HEK293 (cell line): ENCODE measurements around the gene GRIN2A.

Experiments
- CTCF ChIA-PET: fragments of 350-600 bp; formaldehyde crosslinking; extraction: SDS; loops from one replicate; lab custom pipeline; 2021; ENCODE audit warnings: antibody characterized with exemption; lab: Yijun Ruan, JAX
- POLR2A ChIA-PET: fragments of 300-600 bp; formaldehyde crosslinking; extraction: SDS; loops from one replicate; lab custom pipeline; 2020; ENCODE audit warnings: antibody characterized with exemption, inconsistent platforms; lab: Yijun Ruan, JAX
- H3K27ac ChIP-seq: fragments of 200-500 bp; sonication (Bioruptor generic); 2 replicates; pipeline ENCODE4 v1.5.1; 2014; ENCODE audit warnings: low read depth, low read length, control low read depth, inconsistent platforms; ENCODE audit errors: extremely low read depth
- H3K36me3 ChIP-seq, 2 experiments: fragments of 200-500 bp in 1 of 2; sonication (Bioruptor generic) in 1 of 2; 1 replicate in 1 of 2; 2 replicates in 1 of 2; pipeline ENCODE4 v1.5.1; 2014 to 2017; ENCODE audit warnings: inconsistent platforms in 2 of 2, low read length in 2 of 2; ENCODE audit not compliant: control insufficient read depth in 2 of 2, insufficient read depth in 1 of 2
- H3K4me1 ChIP-seq: fragments of 200-500 bp; sonication (Bioruptor generic); 2 replicates; pipeline ENCODE4 v1.5.1; 2014; ENCODE audit warnings: mild to moderate bottlenecking, low read length, inconsistent platforms; ENCODE audit not compliant: control insufficient read depth, insufficient read depth
- H3K4me3 ChIP-seq: 2 replicates; pipeline ENCODE4 v1.5.1; 2011; ENCODE audit warnings: low read depth, mild to moderate bottlenecking, control low read depth, low read length, moderate library complexity
- H3K9me3 ChIP-seq: fragments of 200-500 bp; sonication (Bioruptor generic); 2 replicates; pipeline ENCODE4 v1.5.1; 2014; ENCODE audit warnings: low read depth, low read length, inconsistent platforms; ENCODE audit not compliant: control insufficient read depth, insufficient read depth
- BCL11A ChIP-seq: fragments of 450-650 bp; formaldehyde crosslinking; IDR thresholded peaks from 2 replicates; pipeline ENCODE4 v1.5.1; 2016; ENCODE audit warnings: low read depth, missing biosample characterization, missing genetic modification characterization
- KLF9 ChIP-seq: fragments of 450-650 bp; formaldehyde crosslinking; IDR thresholded peaks from 2 replicates; pipeline ENCODE4 v1.5.1; 2016; ENCODE audit warnings: missing biosample characterization, missing genetic modification characterization, low read depth
- PATZ1 ChIP-seq: fragments of 450-650 bp; formaldehyde crosslinking; IDR thresholded peaks from 2 replicates; pipeline ENCODE4 v1.5.1; 2016; ENCODE audit warnings: missing biosample characterization, missing genetic modification characterization
- YY2 ChIP-seq: fragments of 450-650 bp; formaldehyde crosslinking; IDR thresholded peaks from 2 replicates; pipeline ENCODE4 v1.5.1; 2016; ENCODE audit warnings: missing biosample characterization, missing genetic modification characterization
- ZBTB10 ChIP-seq: fragments of 450-650 bp; formaldehyde crosslinking; IDR thresholded peaks from 2 replicates; pipeline ENCODE4 v1.5.1; 2016; ENCODE audit warnings: missing biosample characterization, missing genetic modification characterization
- ZBTB17 ChIP-seq: fragments of 450-650 bp; formaldehyde crosslinking; IDR thresholded peaks from 2 replicates; pipeline ENCODE4 v1.5.1; 2016; ENCODE audit warnings: missing biosample characterization, missing genetic modification characterization
- ZIC2 ChIP-seq: fragments of 450-650 bp; formaldehyde crosslinking; IDR thresholded peaks from 2 replicates; pipeline ENCODE4 v1.5.1; 2016; ENCODE audit warnings: missing biosample characterization, missing genetic modification characterization
- ZNF10 ChIP-seq: fragments of 450-650 bp; formaldehyde crosslinking; IDR thresholded peaks from 2 replicates; pipeline ENCODE4 v1.5.1; 2017; ENCODE audit warnings: missing biosample characterization, missing genetic modification characterization
- ZNF18 ChIP-seq: fragments of 450-650 bp; formaldehyde crosslinking; IDR thresholded peaks from 2 replicates; pipeline ENCODE4 v1.5.1; 2016; ENCODE audit warnings: missing biosample characterization, missing genetic modification characterization
- ZNF24 ChIP-seq: fragments of 450-650 bp; formaldehyde crosslinking; IDR thresholded peaks from 2 replicates; pipeline ENCODE4 v1.5.1; 2016; ENCODE audit warnings: missing biosample characterization, missing genetic modification characterization
- ZNF324 ChIP-seq: fragments of 450-650 bp; formaldehyde crosslinking; IDR thresholded peaks from 2 replicates; pipeline ENCODE4 v1.5.1; 2016; ENCODE audit warnings: missing biosample characterization, missing genetic modification characterization
- ZNF350 ChIP-seq: fragments of 450-650 bp; formaldehyde crosslinking; IDR thresholded peaks from 2 replicates; pipeline ENCODE4 v1.5.0; 2017; ENCODE audit warnings: missing biosample characterization, mild to moderate bottlenecking, missing genetic modification characterization
- ZNF473 ChIP-seq: fragments of 450-650 bp; formaldehyde crosslinking; IDR thresholded peaks from 2 replicates; pipeline ENCODE4 v1.5.1; 2017; ENCODE audit warnings: missing biosample characterization, missing genetic modification characterization
- ZNF544 ChIP-seq: fragments of 450-650 bp; formaldehyde crosslinking; IDR thresholded peaks from 2 replicates; pipeline ENCODE4 v1.5.0; 2017; ENCODE audit warnings: missing biosample characterization, missing genetic modification characterization
- ZNF610 ChIP-seq: fragments of 450-650 bp; formaldehyde crosslinking; IDR thresholded peaks from 2 replicates; pipeline ENCODE4 v1.5.1; 2016; ENCODE audit warnings: missing biosample characterization, missing genetic modification characterization, borderline replicate concordance
- ZNF629 ChIP-seq: fragments of 450-650 bp; formaldehyde crosslinking; IDR thresholded peaks from 2 replicates; pipeline ENCODE4 v1.5.1; 2017; ENCODE audit warnings: missing biosample characterization, missing genetic modification characterization
- ZNF654 ChIP-seq: fragments of 450-650 bp; formaldehyde crosslinking; IDR thresholded peaks from 2 replicates; pipeline ENCODE4 v1.5.1; 2016; ENCODE audit warnings: low read depth, missing biosample characterization, missing genetic modification characterization
- ZNF664 ChIP-seq: fragments of 450-650 bp; formaldehyde crosslinking; IDR thresholded peaks from 2 replicates; pipeline ENCODE4 v1.5.1; 2016; ENCODE audit warnings: missing biosample characterization, missing genetic modification characterization
- ZSCAN4 ChIP-seq: fragments of 450-650 bp; formaldehyde crosslinking; IDR thresholded peaks from 2 replicates; pipeline ENCODE4 v1.5.1; 2017; ENCODE audit warnings: missing biosample characterization, missing genetic modification characterization

GRIN2A gene

GRCh38 chr16:10069374-10069773 lies 112.9 kb downstream of the GRIN2A start:
- POLR2A ChIA-PET, result no interaction called here
- CTCF ChIA-PET, result no interaction called here
- no peak overlapping the region for H3K4me3 ChIP-seq

GRCh38 chr16:10067835-10068234 lies 114.4 kb downstream of the GRIN2A start:
- Histone ChIP-seq H3K27ac (no peak overlapping the region), H3K4me1 (no peaks in the 10 kb centered on the region), H3K4me3 (no peak overlapping the region), H3K9me3 (no peaks in the 10 kb centered on the region), H3K36me3 (no peaks in the 10 kb centered on the region)
- no peak for TF ChIP-seq ZNF610
- no peak for TF ChIP-seq ZNF24
- no peak for TF ChIP-seq ZNF629 (tag by site-specific recombination)
- no peak for TF ChIP-seq ZNF473 (tag by site-specific recombination)
- CTCF ChIA-PET, result no interaction called here
- POLR2A ChIA-PET, result no interaction called here

More at GRCh38 chr16:10069374-10069773, 112.9 kb downstream of the GRIN2A start:
- Histone ChIP-seq H3K36me3 (no peaks in the 10 kb centered on the region), H3K9me3 (no peaks in the 10 kb centered on the region), H3K27ac (no peak overlapping the region), H3K4me1 (no peaks in the 10 kb centered on the region)
- TF ChIP-seq BCL11A (tag by site-specific recombination), result no peak
- TF ChIP-seq ZNF544 (tag by site-specific recombination), result no peak
- TF ChIP-seq ZBTB17 (tag by site-specific recombination), result no peak
- no peak for TF ChIP-seq ZNF18 (tag by site-specific recombination)
- TF ChIP-seq PATZ1 (tag by site-specific recombination), result no peak
- no peak for TF ChIP-seq ZNF654
- TF ChIP-seq ZNF664 (tag by site-specific recombination), result no peak
- no peak for TF ChIP-seq ZIC2 (tag by site-specific recombination)
- TF ChIP-seq KLF9 (tag by site-specific recombination), result no peak
- no peak for TF ChIP-seq ZNF350 (tag by site-specific recombination)
- TF ChIP-seq ZBTB10 (tag by site-specific recombination), result no peak
- no peak for TF ChIP-seq ZNF324 (tag by site-specific recombination)
- TF ChIP-seq ZNF10 (tag by site-specific recombination), result no peak
- TF ChIP-seq YY2, result no peak
- TF ChIP-seq ZSCAN4 (tag by site-specific recombination), result no peak
